ENCODE data around the gene ZNF518B.

The ZNF518B gene

DNA sequence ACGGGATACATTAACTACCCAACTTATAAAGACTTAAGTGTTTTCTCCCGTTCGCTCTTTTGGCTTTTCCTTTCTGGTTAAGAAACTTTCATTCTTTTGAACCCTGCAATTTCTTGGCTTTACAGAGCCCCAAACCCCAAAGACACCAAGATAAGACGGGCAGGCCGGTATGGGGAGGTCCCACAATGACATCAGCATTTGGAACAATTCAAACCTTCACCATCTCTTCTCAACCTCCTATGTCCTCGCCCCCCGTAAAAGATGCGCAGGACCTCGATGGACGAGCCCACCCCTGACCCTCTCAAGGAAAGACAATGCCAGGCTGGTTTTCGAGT is 999 bp downstream of the ZNF518B start:
- H3K4me3 ChIP-seq (replicated peaks; ENCODE audit: low read depth, low read length) = peak overlapping the region; percentile 60
- DNase-seq (ENCODE audit: extremely low read depth, insufficient read length) = no peak
- no peaks in the 10 kb centered on the region for H3K27me3 ChIP-seq (replicated peaks; ENCODE audit: control insufficient read depth, insufficient read depth, low read length)
- TF ChIP-seq, protein P1, sequence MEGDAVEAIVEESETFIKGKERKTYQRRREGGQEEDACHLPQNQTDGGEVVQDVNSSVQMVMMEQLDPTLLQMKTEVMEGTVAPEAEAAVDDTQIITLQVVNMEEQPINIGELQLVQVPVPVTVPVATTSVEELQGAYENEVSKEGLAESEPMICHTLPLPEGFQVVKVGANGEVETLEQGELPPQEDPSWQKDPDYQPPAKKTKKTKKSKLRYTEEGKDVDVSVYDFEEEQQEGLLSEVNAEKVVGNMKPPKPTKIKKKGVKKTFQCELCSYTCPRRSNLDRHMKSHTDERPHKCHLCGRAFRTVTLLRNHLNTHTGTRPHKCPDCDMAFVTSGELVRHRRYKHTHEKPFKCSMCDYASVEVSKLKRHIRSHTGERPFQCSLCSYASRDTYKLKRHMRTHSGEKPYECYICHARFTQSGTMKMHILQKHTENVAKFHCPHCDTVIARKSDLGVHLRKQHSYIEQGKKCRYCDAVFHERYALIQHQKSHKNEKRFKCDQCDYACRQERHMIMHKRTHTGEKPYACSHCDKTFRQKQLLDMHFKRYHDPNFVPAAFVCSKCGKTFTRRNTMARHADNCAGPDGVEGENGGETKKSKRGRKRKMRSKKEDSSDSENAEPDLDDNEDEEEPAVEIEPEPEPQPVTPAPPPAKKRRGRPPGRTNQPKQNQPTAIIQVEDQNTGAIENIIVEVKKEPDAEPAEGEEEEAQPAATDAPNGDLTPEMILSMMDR (IDR thresholded peaks at IDR 0.05; ENCODE audit: insufficient read depth, low read length, poor library complexity, severe bottlenecking) = no peak
- H3K36me3 ChIP-seq (ENCODE audit: control insufficient read depth, insufficient read depth, low read length) = no peaks in the 10 kb centered on the region; the same call in 1 of the 2 replicates

DNA sequence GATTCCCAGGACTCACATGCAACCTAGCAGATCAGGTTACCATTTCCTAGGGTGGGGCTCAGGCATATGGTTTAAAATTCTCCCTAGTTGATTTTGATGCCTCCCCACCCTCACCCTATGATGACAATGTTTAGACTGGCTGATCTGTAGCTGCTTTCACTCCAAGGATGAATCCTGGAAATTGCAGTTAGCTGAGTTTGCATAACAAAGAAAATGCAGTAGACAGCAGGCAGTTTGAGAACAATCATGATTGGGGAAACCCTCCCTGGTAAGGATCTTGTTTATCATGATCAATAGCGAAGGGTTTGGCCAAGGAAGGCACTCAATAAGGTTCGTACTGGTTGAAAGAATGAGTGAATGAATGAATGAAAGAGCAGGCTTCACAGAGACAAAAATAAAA is 2.1 kb downstream of the ZNF518B start:
- H3K4me3 ChIP-seq (replicated peaks; ENCODE audit: low read depth, low read length) = no peak overlapping the region
- H3K27me3 ChIP-seq (replicated peaks; ENCODE audit: control insufficient read depth, insufficient read depth, low read length) = no peaks in the 10 kb centered on the region
- no peak for DNase-seq (ENCODE audit: extremely low read depth, insufficient read length)
- TF ChIP-seq, protein P1 (IDR thresholded peaks at IDR 0.05; ENCODE audit: insufficient read depth, low read length, poor library complexity, severe bottlenecking) = no peak
- peaks cover 3% of the 10 kb centered on the region for H3K36me3 ChIP-seq (ENCODE audit: control insufficient read depth, insufficient read depth, low read length)

DNA sequence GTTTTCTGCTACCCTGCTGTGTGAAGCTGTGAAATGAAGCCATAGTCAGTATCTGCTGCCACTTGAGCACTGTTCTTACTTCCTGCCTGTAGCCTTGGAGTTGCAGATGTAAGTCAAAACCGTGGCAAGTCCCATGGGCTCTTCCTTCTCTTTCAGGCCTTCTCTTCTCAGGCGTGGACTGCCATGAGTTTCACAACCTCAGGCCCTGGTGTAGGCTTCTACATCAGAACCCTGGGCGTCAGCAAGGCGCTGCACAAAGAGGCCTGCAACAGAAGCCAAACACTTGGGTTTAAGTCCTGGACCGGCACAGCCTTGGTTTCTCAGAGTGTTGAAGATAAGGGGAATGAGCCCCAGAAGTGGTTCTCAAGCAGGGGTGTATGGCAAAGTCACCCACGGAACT is 2.5 kb downstream of the ZNF518B start:
- H3K36me3 ChIP-seq (ENCODE audit: control insufficient read depth, insufficient read depth, low read length) = peaks cover 3% of the 10 kb centered on the region
- DNase-seq (ENCODE audit: extremely low read depth, insufficient read length) = no peak
- H3K27me3 ChIP-seq (replicated peaks; ENCODE audit: control insufficient read depth, insufficient read depth, low read length) = no peaks in the 10 kb centered on the region
- TF ChIP-seq, protein P1 (IDR thresholded peaks at IDR 0.05; ENCODE audit: insufficient read depth, low read length, poor library complexity, severe bottlenecking) = no peak
- H3K4me3 ChIP-seq (replicated peaks; ENCODE audit: low read depth, low read length) = no peak overlapping the region

DNA sequence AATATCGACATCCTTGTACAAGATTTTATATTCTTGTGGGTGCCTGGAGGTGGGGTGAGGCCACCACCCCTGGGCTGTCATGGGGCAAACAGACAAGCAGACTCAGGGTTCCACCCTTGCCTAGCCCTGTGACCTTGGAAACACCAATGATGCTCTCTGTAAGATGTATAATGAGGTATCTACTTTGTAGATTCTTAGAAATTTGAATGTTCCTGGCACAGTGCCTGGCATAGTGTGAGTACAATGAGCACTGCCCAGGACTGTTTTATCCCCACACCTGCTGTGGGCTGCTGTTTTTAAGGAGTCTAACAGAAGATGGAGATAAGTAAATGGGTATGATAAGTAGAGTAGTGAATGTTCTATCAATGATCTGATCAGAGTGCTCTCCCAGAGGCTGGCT is 3.1 kb downstream of the ZNF518B start:
- DNase-seq (ENCODE audit: extremely low read depth, insufficient read length) = no peak
- TF ChIP-seq, protein P1 (IDR thresholded peaks at IDR 0.05; ENCODE audit: insufficient read depth, low read length, poor library complexity, severe bottlenecking) = no peak
- peaks cover 3% of the 10 kb centered on the region for H3K36me3 ChIP-seq (ENCODE audit: control insufficient read depth, insufficient read depth, low read length)
- no peak overlapping the region for H3K4me3 ChIP-seq (replicated peaks; ENCODE audit: low read depth, low read length)
- no peaks in the 10 kb centered on the region for H3K27me3 ChIP-seq (replicated peaks; ENCODE audit: control insufficient read depth, insufficient read depth, low read length)

DNA sequence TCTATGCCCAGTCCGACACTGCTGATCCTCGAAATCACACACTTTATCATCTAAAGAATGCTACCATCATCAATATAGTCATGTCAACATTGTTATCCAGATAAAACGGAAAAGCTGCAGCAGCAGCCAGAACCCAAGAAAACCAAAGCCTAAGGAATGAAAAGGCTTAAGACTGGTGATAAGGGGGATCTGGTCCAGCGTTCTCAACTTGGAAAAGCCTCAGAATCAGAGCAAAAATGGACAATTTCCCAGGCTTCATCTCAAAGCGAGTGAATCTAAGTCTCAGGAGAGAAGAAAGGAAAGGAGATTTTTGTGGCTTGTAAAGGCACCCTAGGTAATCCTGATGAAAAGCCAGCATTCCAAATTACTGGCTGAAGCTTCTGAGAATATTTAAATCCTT is 8.2 kb downstream of the ZNF518B start:
- Histone ChIP-seq H3K4me3 (replicated peaks; ENCODE audit: low read depth, low read length) (no peak overlapping the region), H3K36me3 (ENCODE audit: control insufficient read depth, insufficient read depth, low read length) (peaks cover 11% of the 10 kb centered on the region)
- TF ChIP-seq, protein P1 (IDR thresholded peaks at IDR 0.05; ENCODE audit: insufficient read depth, low read length, poor library complexity, severe bottlenecking) = no peak

DNA sequence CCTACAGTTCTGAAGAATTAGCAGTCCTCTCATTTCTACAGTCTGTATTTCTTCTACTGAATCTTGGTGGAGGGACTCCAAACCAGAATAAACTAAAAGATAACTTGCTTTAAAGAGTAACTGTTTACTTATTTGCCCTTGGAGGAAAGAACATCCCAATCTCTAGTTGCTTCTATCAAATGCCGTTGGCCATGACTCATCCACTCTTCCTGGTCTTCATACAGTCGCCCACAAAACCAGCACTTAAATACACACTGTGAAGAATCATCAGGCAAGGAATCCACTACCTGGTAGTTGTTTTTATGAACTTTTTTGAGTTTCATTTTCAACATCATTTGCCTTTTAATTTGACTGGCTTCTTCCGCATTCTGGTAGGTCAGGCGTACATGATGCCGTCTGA is 14.2 kb downstream of the ZNF518B start:
- no peak for DNase-seq (ENCODE audit: extremely low read depth, insufficient read length)
- TF ChIP-seq, protein P1 (IDR thresholded peaks at IDR 0.05; ENCODE audit: insufficient read depth, low read length, poor library complexity, severe bottlenecking) = no peak
- H3K4me3 ChIP-seq (replicated peaks; ENCODE audit: low read depth, low read length) = no peak overlapping the region
- H3K36me3 ChIP-seq (ENCODE audit: control insufficient read depth, insufficient read depth, low read length) = peaks cover 9% of the 10 kb centered on the region
- no peaks in the 10 kb centered on the region for H3K27me3 ChIP-seq (replicated peaks; ENCODE audit: control insufficient read depth, insufficient read depth, low read length)

More for the DNA sequence above, 8.2 kb downstream of the ZNF518B start:
- DNase-seq (ENCODE audit: extremely low read depth, insufficient read length) = no peak
- no peaks in the 10 kb centered on the region for H3K27me3 ChIP-seq (replicated peaks; ENCODE audit: control insufficient read depth, insufficient read depth, low read length)
